Motor neuron (in vitro differentiated cells): ENCODE measurements around the gene CNGA1. TPM values are rescaled to one million over a fixed set of nuclear protein-coding genes. Genes with fewer than 3 reads are reported as not detected.
A peak's percentile ranks its signal among the peaks of the same experiment; 100 is the strongest.
"Not testable (repeated sequence)": the region's sequence is repeated elsewhere in the genome, so short reads cannot be mapped to it uniquely, and the experiment has no call there.

Experiments
- ATAC-seq, 8 experiments: fragments of 200-7000 bp; cut with Tn5 transposase; replicated peaks in 6 of 8; 2 replicates each; pipeline ENCODE4 v1.8.0; 2021; ENCODE audit warnings: mild to moderate bottlenecking in 8 of 8, moderate library complexity in 8 of 8
- H3K27ac ChIP-seq, 2 donors: fragments of 250-450 bp; sonication (Bioruptor Pico); 2 replicates each; pipeline ENCODE4 v1.9.0; 2021; ENCODE audit warnings: antibody characterized with exemption in 2 of 2, mild to moderate bottlenecking in 2 of 2, moderate library complexity in 1 of 2
- H3K4me1 ChIP-seq, 2 donors: fragments of 250-450 bp; sonication (Bioruptor Pico); replicated peaks in 1 of 2; 2 replicates each; pipeline ENCODE4 v1.6.1; 2021; ENCODE audit warnings: antibody characterized with exemption in 2 of 2, mild to moderate bottlenecking in 2 of 2, moderate library complexity in 1 of 2
- H3K4me3 ChIP-seq, 5 donors: fragments of 250-450 bp; sonication (Bioruptor Pico); 2 replicates each; pipeline ENCODE4 v1.9.0; 2021; ENCODE audit warnings: antibody characterized with exemption in 5 of 5, mild to moderate bottlenecking in 5 of 5, moderate library complexity in 4 of 5
- WGBS, 10 experiments: fragments of 450-650 bp; shearing (Covaris generic); methylation state at CpG; one replicate each; pipeline ENCODE4 v1.0.0; 2022; 5-methylcytosine and 5-hydroxymethylcytosine counted together
- in situ Hi-C, 9 experiments: fragments of 400-800 bp; cut with MboI; loops; one replicate each; pipeline ENCODE4 v1.15.0; 2021; ENCODE audit warnings: low sequenced_read_pairs in 9 of 9, low pct_unique_long_range_greater_than_20kb in 2 of 9; ENCODE audit not compliant: unreplicated experiment in 9 of 9
- total RNA-seq, 8 experiments: library from RNA; unstranded; fragments of 300-600 nt; gene quantifications; 2 replicates each; pipeline versions ENCODE4 v1.2.3 to v1.2.4, GENCODE V29; 2022

Gene CNGA1
- total RNA-seq, 8 experiments from 2014 or later: 0.05 to 0.38 (median 0.18) TPM; not detected in 2

DNA sequence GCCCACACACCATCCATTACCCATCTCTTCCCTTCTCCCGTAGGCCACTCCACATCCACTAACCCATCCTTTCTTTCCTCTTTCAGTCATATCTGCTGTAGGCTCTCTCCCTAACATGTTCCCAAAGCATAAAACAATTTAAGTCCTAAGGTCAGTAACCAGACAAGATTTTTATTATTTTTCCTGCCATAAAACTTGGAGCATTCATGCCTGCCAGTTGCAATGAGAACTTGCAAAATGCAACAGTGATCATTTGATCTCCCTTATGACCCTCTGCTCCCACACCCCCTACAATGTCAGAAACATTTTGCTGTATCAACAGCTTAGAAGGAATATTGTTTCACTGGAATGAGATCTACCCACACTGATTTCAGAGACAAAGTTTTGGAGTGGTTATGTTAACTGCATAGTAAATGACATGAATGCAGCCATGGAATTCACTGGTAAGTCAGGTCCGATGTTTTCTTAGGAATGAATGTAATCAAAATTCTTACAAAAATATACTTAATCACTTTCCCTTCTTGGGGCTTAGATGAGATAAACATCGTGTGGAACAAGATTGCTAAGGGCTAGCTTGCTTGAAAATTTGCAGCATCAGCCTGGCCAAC lies 5.8 kb upstream of the CNGA1 start:
- Histone ChIP-seq H3K4me3 (no peak overlapping the region), H3K4me1 (no peaks in the 10 kb centered on the region), H3K27ac (no peak overlapping the region)
- WGBS, 10 experiments: 35 to 93% (median 77%) methylated on average over 2 to 3 of the region's 3 CpGs; no CpG with 5 or more reads in 3 of the 10 experiments
- in situ Hi-C loops: no loop called here
- ATAC-seq: no peak

DNA sequence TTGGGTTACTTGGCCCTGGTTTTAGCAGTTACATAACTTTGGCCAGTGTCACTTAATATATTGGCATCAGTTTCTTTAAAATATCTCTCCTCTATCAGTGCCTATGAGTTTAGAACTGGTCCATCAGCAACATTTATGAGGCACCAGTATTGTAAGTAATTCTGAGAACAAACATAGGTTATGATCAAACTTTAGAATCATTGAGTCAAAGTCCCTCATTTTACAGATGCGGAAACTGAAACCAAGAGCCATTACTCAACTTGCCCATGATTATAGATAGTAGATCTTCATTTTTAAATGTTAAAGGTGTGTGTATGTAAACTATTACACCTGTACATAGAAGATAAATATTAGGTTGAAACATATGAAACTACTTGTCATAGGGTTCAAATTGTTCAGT lies 4.6 kb upstream of the CNGA1 start:
- H3K27ac ChIP-seq: no peak overlapping the region
- no peak overlapping the region for H3K4me3 ChIP-seq
- no peak for ATAC-seq
- WGBS, 10 experiments: 0 to 100% (median 69%) methylated on average over 1 of the region's 1 CpG; no CpG with 5 or more reads in 2 of the 10 experiments
- no peaks in the 10 kb centered on the region for H3K4me1 ChIP-seq
- in situ Hi-C loops: no loop called here

DNA sequence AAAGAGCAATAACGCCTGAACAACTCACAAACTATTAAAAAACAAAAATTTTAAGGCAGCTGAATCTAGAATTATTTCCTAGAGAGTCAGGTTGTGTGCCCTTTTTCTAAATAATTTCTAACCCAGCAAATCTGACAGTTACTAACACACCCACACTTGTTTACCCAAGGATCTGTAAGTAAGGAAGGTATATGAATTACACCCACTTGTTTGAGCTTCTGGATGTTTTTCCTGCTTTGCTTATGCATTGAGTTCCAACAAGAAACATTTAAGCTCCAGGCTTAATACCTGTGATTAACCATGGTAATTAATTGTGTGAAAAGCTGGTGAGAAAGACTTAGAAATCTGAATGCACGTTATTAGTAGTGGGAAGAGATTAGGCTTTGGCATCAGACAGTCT lies 1.6 kb upstream of the CNGA1 start:
- no peak overlapping the region for H3K4me3 ChIP-seq
- ATAC-seq: no peak
- in situ Hi-C loops: no loop called here
- H3K4me1 ChIP-seq: no peaks in the 10 kb centered on the region
- H3K27ac ChIP-seq: no peak overlapping the region
- WGBS, 10 experiments: 37 to 100% (median 73%) methylated on average over 1 to 2 of the region's 2 CpGs

DNA sequence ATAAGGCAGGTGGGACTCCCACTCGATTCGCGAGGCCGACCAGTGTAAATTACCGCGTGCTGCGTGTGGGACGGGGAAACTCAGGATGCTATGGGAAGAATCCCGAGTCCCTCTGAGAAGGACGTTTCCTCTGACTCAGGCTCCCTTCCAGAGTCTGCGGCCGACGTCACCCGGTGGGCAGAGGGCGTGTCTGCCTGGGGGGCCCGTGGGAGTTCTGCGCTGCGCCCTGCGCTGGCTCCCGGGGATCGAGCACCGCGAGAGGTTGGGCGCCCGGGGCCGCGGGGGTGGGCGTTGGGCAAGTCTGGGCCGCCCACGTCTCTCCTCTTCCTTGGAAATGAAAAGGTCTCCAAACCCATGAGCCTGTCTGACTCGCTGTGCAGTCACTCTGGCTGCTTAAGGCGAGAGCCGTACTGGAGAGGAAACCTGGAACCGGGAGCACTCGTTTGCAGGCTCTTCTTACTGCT lies 659 bp upstream of the CNGA1 start:
- Histone ChIP-seq H3K27ac (no peak overlapping the region), H3K4me1 (no peaks in the 10 kb centered on the region), H3K4me3 (peak overlapping the region; percentile 45 to 74 (median 49))
- in situ Hi-C loops: no loop called here
- ATAC-seq: peak; percentile 69 to 83 (median 74)
- 0% methylated on average over 3 to 4 of the region's 35 CpGs; no CpG with 5 or more reads in 8 of the 10 experiments for WGBS, 10 experiments

DNA sequence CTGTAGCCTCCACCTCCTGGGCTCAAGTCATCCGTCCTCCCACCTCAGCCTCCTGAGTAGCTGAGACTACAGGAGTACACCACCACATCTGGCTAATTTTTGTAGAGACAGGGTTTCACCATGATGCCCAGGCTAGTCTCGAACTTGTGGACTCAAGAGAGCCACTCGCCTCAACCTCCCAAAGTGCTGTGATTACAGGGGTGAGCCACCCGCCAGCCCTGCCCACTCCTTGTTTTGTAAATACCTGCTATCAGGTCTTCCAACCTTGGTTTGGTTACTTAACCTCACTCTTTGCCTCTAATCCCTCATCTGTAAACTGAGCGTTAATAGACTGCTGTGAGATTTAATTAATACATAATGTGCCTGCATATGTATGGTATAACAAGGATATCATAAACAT lies 803 bp downstream of the CNGA1 start:
- in situ Hi-C loops: no loop called here
- H3K4me3 ChIP-seq: no peak overlapping the region
- WGBS, 10 experiments: 40 to 100% (median 85%) methylated on average over 1 to 4 of the region's 5 CpGs; no CpG with 5 or more reads in 2 of the 10 experiments
- no peak overlapping the region for H3K27ac ChIP-seq
- no peaks in the 10 kb centered on the region for H3K4me1 ChIP-seq
- ATAC-seq: no peak

DNA sequence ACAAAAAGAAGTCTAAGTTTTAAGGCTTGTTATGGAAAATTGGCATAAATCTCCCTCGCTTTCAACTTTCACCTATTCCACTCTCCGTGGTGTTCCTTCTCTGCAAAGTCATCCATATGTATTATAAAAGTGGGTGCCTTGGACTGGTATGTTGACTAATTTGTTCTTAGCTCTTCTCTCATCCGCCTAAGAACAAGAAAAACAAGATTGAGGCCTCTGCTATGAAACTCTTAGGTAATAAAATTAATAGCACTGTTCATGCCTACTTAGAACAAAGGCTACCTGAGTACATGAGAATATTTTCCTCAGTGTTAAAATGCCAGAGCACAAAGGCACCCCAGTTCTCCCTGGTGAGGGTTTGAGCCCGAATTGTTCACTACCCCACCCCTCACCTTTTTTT lies 1.3 kb downstream of the CNGA1 start:
- WGBS, 10 experiments: 61 to 100% (median 91%) methylated on average over 1 to 3 of the region's 4 CpGs; no CpG with 5 or more reads in 2 of the 10 experiments
- in situ Hi-C loops: no loop called here

DNA sequence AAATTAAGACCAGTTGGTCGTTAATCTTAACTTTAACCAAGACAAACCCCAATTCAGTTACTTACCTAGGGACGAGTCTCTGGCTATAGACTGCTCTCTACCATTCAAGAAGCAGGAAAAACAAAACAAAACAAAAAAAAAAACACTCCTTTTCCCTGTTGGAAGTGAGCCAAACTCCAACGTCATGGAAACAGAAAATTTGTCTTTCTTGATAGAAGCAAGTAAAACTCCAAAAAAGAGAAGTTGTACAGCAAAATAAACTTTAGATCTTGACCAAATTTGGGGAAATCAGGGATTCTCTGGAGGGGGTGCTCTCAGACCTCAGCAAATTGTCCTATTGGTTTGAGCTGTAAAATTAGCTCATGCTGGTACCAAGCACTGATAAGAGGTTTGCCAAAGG lies 3.7 kb downstream of the CNGA1 start:
- no peak for ATAC-seq
- H3K4me1 ChIP-seq: no peaks in the 10 kb centered on the region
- 0 to 81% (median 54%) methylated on average over 2 to 3 of the region's 3 CpGs for WGBS, 10 experiments
- in situ Hi-C loops: no loop called here
- no peak overlapping the region for H3K4me3 ChIP-seq
- H3K27ac ChIP-seq: no peak overlapping the region

More for the DNA sequence above, 1.3 kb downstream of the CNGA1 start:
- Histone ChIP-seq H3K4me3 (no peak overlapping the region), H3K4me1 (no peaks in the 10 kb centered on the region), H3K27ac (no peak overlapping the region)
- no peak for ATAC-seq

DNA sequence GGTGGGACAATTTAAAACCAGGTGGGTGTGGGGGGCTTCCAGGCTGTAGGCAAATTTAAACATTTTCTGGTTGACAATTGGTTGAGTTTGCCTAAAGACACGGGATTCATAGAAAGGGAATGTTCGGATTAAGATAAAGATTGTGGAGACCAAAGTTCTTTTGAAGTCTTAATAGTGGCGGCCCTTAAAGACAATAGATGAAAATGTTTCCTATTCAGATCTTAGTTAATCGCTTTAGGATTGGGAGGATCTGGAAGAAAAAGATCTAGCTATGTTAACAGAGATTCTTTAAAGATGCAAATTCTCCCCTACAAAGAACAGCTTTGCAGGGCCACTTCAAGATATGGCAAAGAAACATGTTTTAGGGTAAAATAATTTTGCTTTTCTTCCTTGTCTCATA lies 4.8 kb downstream of the CNGA1 start:
- ATAC-seq: no peak
- H3K4me1 ChIP-seq: no peaks in the 10 kb centered on the region
- no peak overlapping the region for H3K27ac ChIP-seq
- in situ Hi-C loops: no loop called here
- no peak overlapping the region for H3K4me3 ChIP-seq
- WGBS, 10 experiments: 0 to 90% (median 61%) methylated on average over 1 to 4 of the region's 4 CpGs; no CpG with 5 or more reads in 1 of the 10 experiments

DNA sequence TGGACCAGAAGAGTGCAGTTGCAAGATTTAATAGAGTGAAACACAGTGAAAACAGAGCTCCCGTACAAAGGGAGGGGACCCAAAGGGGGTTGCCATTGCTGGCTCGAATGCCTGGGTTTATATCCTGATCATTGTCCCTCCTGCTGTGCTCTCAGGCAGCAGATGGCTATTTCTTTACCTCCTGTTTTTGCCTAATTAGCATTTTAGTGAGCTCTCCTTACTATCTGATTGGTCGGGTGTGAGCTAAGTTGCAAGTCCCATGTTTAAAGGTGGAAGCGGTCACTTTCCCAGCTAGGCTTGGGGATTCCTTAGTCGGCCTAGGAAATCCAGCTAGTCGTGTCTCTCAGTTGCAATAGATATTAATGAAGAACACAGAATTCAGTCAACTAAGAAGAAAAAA lies 5.6 kb downstream of the CNGA1 start:
- ATAC-seq, H3K4me1 ChIP-seq, H3K4me3 ChIP-seq, in situ Hi-C loops, H3K27ac ChIP-seq: not testable (repeated sequence)
- WGBS, 10 experiments: 32 to 93% (median 83%) methylated on average over 2 to 6 of the region's 6 CpGs; no CpG with 5 or more reads in 1 of the 10 experiments

DNA sequence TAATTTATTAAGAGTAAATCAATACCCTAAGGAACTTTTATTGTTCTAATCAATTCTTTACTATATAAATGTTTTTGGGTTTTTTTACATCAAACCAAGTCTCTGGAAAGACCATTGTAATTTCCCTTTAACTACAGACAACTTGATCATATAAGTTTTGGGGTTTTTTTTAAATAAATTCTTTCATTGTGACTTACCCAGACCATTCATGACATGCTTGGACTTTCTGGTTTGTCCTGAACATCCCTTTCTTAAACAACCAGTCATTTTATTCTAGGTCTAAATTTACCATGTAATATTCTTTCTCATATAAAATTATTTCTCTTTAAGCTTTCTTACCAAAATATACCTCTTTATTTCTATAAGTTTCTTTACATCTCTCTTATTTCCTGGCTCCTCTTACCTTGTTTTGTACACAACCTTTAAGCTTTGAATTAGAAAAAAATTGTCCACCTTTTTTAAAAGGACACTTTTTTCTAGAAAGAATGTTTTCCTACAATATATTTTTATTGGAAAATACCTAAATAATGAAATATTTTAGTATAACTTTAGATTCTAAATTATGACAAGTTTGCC lies 8.4 kb downstream of the CNGA1 start:
- ATAC-seq: no peak
- no peak overlapping the region for H3K4me3 ChIP-seq
- in situ Hi-C loops: no loop called here
- H3K4me1 ChIP-seq: no peaks in the 10 kb centered on the region
- no peak overlapping the region for H3K27ac ChIP-seq

DNA sequence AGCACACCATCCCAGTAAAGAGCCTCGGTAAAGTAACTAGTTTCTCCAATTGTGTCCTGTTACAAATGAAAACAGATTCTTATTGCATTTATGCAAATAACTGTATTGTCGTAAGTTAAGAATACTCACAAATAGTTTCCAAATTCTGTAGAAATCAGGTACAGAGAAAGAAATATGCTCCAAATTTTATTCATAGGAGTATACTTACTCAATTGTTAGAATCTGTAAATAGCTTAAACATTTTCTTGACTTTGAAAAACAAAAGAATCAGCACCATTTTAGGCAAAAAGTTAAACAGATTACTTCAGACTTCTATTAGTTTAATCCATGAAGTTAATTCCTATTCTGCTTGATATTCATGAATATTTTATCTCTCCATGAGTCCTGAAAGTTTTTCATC lies 10.7 kb downstream of the CNGA1 start:
- ATAC-seq: no peak
- WGBS, 10 experiments: 36 to 100% (median 89%) methylated on average over 1 to 2 of the region's 2 CpGs
- Histone ChIP-seq H3K27ac (no peak overlapping the region), H3K4me1 (no peaks in the 10 kb centered on the region), H3K4me3 (no peak overlapping the region)
- in situ Hi-C loops: no loop called here

DNA sequence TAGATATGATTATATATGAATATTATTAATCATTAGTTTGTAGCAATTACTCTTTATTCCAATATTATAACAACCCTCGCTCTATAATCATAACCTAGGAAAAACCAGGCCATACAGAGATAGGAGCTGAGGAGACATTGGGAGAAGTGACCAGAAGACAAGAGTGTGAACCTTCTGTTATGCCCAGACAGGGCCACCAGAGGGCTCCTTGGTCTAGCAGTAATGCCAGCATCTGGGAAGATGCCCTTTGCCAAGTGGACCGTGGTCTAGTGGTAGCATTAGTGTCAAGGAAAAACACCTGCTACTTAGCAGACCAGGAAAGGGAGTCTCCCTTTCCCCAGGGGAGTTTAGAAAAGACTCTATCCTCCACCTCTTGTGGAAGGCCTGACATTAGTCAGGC lies 12.9 kb downstream of the CNGA1 start:
- ATAC-seq, H3K4me3 ChIP-seq, H3K27ac ChIP-seq, H3K4me1 ChIP-seq: not testable (repeated sequence)
- in situ Hi-C loops: loop anchor here in 1 of 9 experiments (5.0 kb wide), 1 partner anchor 84 kb away; no protein-coding TSS in a partner anchor
- 0 to 86% (median 47%) methylated on average over 1 of the region's 2 CpGs; no CpG with 5 or more reads in 6 of the 10 experiments for WGBS, 10 experiments

DNA sequence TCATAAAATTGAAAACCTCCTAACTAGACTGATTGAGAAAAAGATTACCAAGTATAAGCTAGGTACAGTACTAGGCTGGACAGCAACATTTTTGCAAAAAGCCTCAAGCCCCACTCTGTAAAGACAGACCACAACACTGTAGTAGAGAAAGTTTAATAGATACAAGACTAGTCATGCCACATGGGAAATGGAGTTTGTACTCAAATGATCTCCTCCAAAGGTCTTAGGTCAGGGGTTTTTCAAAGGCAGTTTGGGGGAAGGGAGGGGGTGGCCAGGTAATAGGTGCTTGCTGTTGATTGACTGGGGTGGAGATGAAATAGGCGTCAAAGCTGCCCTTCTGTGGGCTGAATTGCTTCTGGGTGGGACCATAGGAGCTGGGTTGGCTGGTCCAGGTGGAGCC lies 14.2 kb downstream of the CNGA1 start:
- in situ Hi-C loops: loop anchor here in 1 of 9 experiments (5.0 kb wide), 1 partner anchor 85 kb away; no protein-coding TSS in a partner anchor
- WGBS, 10 experiments: 0 to 83% (median 80%) methylated on average over 1 of the region's 1 CpG; no CpG with 5 or more reads in 5 of the 10 experiments
- no peak for ATAC-seq
- Histone ChIP-seq H3K4me1 (no peaks in the 10 kb centered on the region), H3K27ac (no peak overlapping the region), H3K4me3 (no peak overlapping the region)

DNA sequence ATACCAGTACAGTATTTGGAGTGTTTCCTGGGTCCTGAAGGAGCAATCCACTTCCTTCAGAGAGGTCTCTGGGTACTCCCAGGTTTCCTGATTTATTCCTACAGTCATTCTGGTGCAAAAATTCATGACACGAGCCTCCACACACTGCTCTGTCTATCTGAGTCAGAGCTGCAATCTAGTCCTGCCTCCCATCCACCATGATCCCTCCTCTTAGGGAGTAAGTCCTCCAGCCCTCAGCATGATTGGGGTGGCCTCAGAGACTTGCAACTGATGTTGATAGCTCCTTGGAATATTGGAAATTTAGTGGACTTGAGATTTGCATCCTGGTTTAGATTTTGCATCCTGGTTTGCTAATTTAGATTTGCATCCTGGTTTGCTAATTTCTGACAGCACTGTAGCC lies 20.5 kb downstream of the CNGA1 start:
- WGBS, 10 experiments: 0 to 100% (median 58%) methylated on average over 1 of the region's 1 CpG; no CpG with 5 or more reads in 6 of the 10 experiments
- no peak overlapping the region for H3K4me3 ChIP-seq
- no peaks in the 10 kb centered on the region for H3K4me1 ChIP-seq
- in situ Hi-C loops: no loop called here
- no peak overlapping the region for H3K27ac ChIP-seq
- ATAC-seq: peak in 3 of 8 experiments; percentile 60 to 93 (median 90)
